Uterus (tissue), 2 donors: ENCODE results near the gene RSL1D1.

ENCODE experiments used
- POLR2A ChIP-seq, 2 donors: fragments of 450-650 bp; IDR thresholded peaks; one replicate each; pipeline ENCODE4 v1.6.1; 2016; ENCODE audit warnings: antibody characterized with exemption in 2 of 2, mild to moderate bottlenecking in 1 of 2, moderate library complexity in 1 of 2
- TF ChIP-seq, protein P1 (sequence below), 4 experiments: fragments of 200-600 bp in 2 of 4; fragments of 450-650 bp in 2 of 4; sonication (generic) in 2 of 4; IDR thresholded peaks; one replicate each; pipeline ENCODE4 v1.5.1; 2016 to 2019; ENCODE audit warnings: antibody characterized with exemption in 4 of 4, mild to moderate bottlenecking in 2 of 4, moderate library complexity in 1 of 4

DNA sequence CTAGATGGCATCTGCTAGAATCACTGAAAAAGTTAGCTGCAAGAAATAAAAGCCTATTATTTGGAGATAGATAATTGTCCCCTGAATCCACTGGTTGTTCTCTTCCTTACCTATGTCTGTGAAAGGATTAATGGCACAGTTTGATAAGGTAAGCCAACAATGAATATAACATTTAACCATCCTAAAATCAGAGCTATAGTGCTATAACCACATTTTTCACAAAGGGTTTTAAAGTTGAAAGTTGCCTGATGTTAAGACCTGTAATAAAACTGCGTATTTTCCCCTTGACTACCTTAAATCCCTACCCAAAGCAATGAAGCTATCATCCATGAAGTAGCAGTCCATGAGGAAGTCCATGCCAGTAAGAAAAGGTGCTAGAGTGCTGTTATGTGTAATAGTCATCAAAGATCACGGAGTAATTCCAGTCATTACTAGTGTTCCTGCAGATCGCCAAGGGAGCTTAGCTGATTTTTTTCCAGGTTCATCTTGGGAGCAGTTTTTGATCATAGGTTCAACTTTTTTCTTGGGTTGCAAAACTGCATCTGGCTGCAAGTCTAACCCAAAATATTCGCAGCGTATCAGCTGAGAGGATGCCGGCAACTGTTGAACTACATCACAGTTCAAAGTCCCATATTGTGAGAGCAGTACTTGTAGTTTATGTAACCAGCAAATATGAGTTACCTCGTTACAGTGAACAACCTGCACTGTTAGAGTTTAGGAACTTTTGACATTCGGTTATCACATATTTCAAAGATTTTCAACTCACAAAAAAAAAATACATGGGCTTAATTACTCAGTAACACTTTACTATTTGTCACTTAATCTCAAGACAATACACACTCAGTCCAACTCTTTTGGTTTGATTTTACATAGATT lies 18.2 kb upstream of the RSL1D1 start:
- no peak for TF ChIP-seq POLR2A (IDR thresholded peaks at IDR 0.05)
- TF ChIP-seq, protein P1, sequence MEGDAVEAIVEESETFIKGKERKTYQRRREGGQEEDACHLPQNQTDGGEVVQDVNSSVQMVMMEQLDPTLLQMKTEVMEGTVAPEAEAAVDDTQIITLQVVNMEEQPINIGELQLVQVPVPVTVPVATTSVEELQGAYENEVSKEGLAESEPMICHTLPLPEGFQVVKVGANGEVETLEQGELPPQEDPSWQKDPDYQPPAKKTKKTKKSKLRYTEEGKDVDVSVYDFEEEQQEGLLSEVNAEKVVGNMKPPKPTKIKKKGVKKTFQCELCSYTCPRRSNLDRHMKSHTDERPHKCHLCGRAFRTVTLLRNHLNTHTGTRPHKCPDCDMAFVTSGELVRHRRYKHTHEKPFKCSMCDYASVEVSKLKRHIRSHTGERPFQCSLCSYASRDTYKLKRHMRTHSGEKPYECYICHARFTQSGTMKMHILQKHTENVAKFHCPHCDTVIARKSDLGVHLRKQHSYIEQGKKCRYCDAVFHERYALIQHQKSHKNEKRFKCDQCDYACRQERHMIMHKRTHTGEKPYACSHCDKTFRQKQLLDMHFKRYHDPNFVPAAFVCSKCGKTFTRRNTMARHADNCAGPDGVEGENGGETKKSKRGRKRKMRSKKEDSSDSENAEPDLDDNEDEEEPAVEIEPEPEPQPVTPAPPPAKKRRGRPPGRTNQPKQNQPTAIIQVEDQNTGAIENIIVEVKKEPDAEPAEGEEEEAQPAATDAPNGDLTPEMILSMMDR (IDR thresholded peaks at IDR 0.05): no peak
